NCI-H1417 treated with DMSO at 0.1 percent for 48 hours (cell line): ENCODE results near the gene SLC6A19.
"Not testable (repeated sequence)": the region's sequence is repeated elsewhere in the genome, so short reads cannot be mapped to it uniquely, and the experiment has no call there.

Source experiments
- DNase-seq: peaks from one replicate; lab custom pipeline; 2025; lab: John Stamatoyannopoulos, UW

The SLC6A19 gene

GRCh38 chr5:1201327-1202025 lies at the start of gene SLC6A19:
SLC6A19 (plus strand) TSS chr5:1201595; CDS start chr5:1201651, 56 bp downstream.
- DNase-seq: no peak

GRCh38 chr5:1152156-1152555 lies 49.2 kb upstream of the SLC6A19 start:
- no peak for DNase-seq

- no peak for DNase-seq
Measured at GRCh38 chr5:1152771-1153282, 48.6 kb upstream of the SLC6A19 start.

GRCh38 chr5:1153428-1153827 lies 48.0 kb upstream of the SLC6A19 start:
- DNase-seq: no peak

- DNase-seq: no peak
Measured at GRCh38 chr5:1155191-1156032, 46.0 kb upstream of the SLC6A19 start.

- no peak for DNase-seq
Measured at GRCh38 chr5:1156033-1156753, 45.2 kb upstream of the SLC6A19 start.

GRCh38 chr5:1156754-1157460 lies 44.5 kb upstream of the SLC6A19 start:
- no peak for DNase-seq

GRCh38 chr5:1157461-1157986 lies 43.9 kb upstream of the SLC6A19 start:
- not testable (repeated sequence) for DNase-seq

- DNase-seq: no peak
Measured at GRCh38 chr5:1158647-1159340, 42.6 kb upstream of the SLC6A19 start.

GRCh38 chr5:1159341-1159675 lies 42.1 kb upstream of the SLC6A19 start:
- DNase-seq: no peak

- DNase-seq: no peak
Measured at GRCh38 chr5:1159774-1160406, 41.5 kb upstream of the SLC6A19 start.

- DNase-seq: no peak
Measured at GRCh38 chr5:1161108-1161832, 40.1 kb upstream of the SLC6A19 start.

GRCh38 chr5:1161833-1162229 lies 39.6 kb upstream of the SLC6A19 start:
- no peak for DNase-seq

GRCh38 chr5:1162276-1162675 lies 39.1 kb upstream of the SLC6A19 start:
- DNase-seq: no peak

GRCh38 chr5:1162751-1163150 lies 38.6 kb upstream of the SLC6A19 start:
- no peak for DNase-seq

GRCh38 chr5:1163366-1163765 lies 38.0 kb upstream of the SLC6A19 start:
- DNase-seq: no peak

- no peak for DNase-seq
Measured at GRCh38 chr5:1163879-1164278, 37.5 kb upstream of the SLC6A19 start.

- no peak for DNase-seq
Measured at GRCh38 chr5:1164696-1165630, 36.4 kb upstream of the SLC6A19 start.

- DNase-seq: no peak
Measured at GRCh38 chr5:1165864-1166263, 35.5 kb upstream of the SLC6A19 start.
